RWPE1 (cell line): Measurements from ENCODE around the gene HTRA2.
A peak's percentile ranks its signal among the peaks of the same experiment; 100 is the strongest.

Source experiments
- CTCF ChIA-PET: fragments of 350-600 bp; sonication (Branson Sonifier 250); formaldehyde crosslinking; extraction: SDS; loops from one replicate; lab custom pipeline; 2021; lab: Yijun Ruan, JAX
- POLR2A ChIA-PET: fragments of 400-600 bp; formaldehyde crosslinking; extraction: SDS; loops from one replicate; lab custom pipeline; 2020; ENCODE audit warnings: antibody characterized with exemption; ENCODE audit not compliant: low non-redundant PET; lab: Yijun Ruan, JAX
- DNase-seq: peaks from one replicate; pipeline ENCODE4 v3.0.0; 2012; ENCODE audit warnings: low spot score
- H3K27ac ChIP-seq: fragments of 450-650 bp; 2 replicates; pipeline ENCODE4 v1.5.1; 2017
- TF ChIP-seq, protein P1 (sequence below): fragments of 450-650 bp; conservative IDR thresholded peaks from 2 replicates; pipeline ENCODE4 v1.5.1; 2017; ENCODE audit warnings: low read depth, mild to moderate bottlenecking

Gene HTRA2

GRCh38 chr2:74526649-74527230, 3.0 kb upstream of the HTRA2 start:
- CTCF ChIA-PET = interaction anchor here (0.9 kb wide), 1 partner anchor 20 kb away, joined by 5 read pairs; no protein-coding TSS in a partner anchor
- no peak for DNase-seq
- TF ChIP-seq, protein P1, sequence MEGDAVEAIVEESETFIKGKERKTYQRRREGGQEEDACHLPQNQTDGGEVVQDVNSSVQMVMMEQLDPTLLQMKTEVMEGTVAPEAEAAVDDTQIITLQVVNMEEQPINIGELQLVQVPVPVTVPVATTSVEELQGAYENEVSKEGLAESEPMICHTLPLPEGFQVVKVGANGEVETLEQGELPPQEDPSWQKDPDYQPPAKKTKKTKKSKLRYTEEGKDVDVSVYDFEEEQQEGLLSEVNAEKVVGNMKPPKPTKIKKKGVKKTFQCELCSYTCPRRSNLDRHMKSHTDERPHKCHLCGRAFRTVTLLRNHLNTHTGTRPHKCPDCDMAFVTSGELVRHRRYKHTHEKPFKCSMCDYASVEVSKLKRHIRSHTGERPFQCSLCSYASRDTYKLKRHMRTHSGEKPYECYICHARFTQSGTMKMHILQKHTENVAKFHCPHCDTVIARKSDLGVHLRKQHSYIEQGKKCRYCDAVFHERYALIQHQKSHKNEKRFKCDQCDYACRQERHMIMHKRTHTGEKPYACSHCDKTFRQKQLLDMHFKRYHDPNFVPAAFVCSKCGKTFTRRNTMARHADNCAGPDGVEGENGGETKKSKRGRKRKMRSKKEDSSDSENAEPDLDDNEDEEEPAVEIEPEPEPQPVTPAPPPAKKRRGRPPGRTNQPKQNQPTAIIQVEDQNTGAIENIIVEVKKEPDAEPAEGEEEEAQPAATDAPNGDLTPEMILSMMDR = no peak
- peak overlapping the region; percentile 49 for H3K27ac ChIP-seq
- POLR2A ChIA-PET = no interaction called here

- CTCF ChIA-PET = no interaction called here
- no peak overlapping the region for H3K27ac ChIP-seq
- no peak for DNase-seq
- POLR2A ChIA-PET = no interaction called here
- TF ChIP-seq, protein P1 = no peak
These were observed 2.0 kb upstream of the HTRA2 start for GRCh38 chr2:74527741-74528140.

- no peak for DNase-seq
- CTCF ChIA-PET = interaction anchor here (0.6 to 4.3 kb wide), 3 partner anchors 47 to 138 kb away, joined by 3 to 41 read pairs (median 5); partner anchors contain the start of genes CCDC142 and TTC31
- peak overlapping the region; percentile 83 for H3K27ac ChIP-seq
- POLR2A ChIA-PET = interaction anchor here (0.5 to 0.8 kb wide), 4 partner anchors 20 to 137 kb away, joined by 3 to 4 read pairs (median 3); no protein-coding TSS in a partner anchor
- TF ChIP-seq, protein P1 = no peak
These were observed 955 bp upstream of the HTRA2 start for GRCh38 chr2:74528600-74529356.

- peak overlapping the region; percentile 83 for H3K27ac ChIP-seq
- ChIA-PET POLR2A (interaction anchor here (0.6 kb wide), 2 partner anchors 20 to 47 kb away, joined by 3 to 12 read pairs; no protein-coding TSS in a partner anchor), CTCF (interaction anchor here (0.5 to 4.3 kb wide), 2 partner anchors 22 to 49 kb away, joined by 3 to 41 read pairs; partner anchors contain the start of genes CCDC142 and TTC31)
- TF ChIP-seq, protein P1 = no peak
- no peak for DNase-seq
These were observed 780 bp downstream of the HTRA2 start for GRCh38 chr2:74530239-74531187.

DNA sequence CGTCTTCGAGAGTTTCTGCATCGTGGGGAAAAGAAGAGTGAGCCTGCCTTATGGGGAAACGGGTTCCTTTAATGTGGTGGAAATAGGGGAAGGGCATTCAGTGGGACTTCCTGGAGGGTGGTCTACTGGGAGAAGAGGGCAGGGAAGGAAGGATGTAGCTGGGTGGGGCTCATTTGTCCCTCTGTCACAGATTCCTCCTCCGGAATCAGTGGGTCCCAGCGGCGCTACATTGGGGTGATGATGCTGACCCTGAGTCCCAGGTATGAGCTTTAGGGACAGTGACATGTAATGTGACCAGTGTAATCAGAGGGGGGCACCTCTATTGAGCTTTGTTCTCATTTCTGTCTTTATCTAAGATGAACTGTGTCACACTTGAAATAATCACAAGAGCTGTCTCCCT, 1.9 kb downstream of the HTRA2 start:
- H3K27ac ChIP-seq = no peak overlapping the region
- DNase-seq = no peak
- ChIA-PET CTCF (interaction anchor here (0.6 to 4.3 kb wide), 18 partner anchors 10 to 197 kb away, joined by 3 to 41 read pairs (median 4); partner anchors contain the start of genes CCDC142, INO80B, PCGF1 and TTC31), POLR2A (no interaction called here)
- TF ChIP-seq, protein P1 = no peak

DNA sequence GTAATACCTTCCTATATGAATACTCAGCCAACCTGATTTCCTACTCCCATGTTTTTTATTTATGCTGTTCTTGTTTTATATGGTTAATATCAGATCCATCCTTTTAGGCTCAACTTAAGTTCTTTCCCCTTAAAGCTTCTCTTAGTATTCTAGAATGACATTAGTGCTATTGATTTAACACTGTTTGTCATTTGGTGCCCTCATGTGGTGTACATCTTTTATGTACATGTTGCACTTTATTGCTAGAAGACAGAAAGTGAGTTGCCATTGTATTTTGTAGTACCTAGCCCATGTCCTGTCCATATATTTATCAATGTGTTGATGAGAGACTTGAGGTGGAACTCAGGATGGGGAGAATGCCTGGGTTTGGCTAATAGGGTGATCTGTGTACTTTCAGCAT, 2.5 kb downstream of the HTRA2 start:
- POLR2A ChIA-PET = no interaction called here
- TF ChIP-seq, protein P1 = peak; percentile 40
- CTCF ChIA-PET = interaction anchor here (0.6 to 4.3 kb wide), 20 partner anchors 9 to 197 kb away, joined by 3 to 41 read pairs (median 4); partner anchors contain the start of genes CCDC142, INO80B, PCGF1 and TTC31
- no peak for DNase-seq
- no peak overlapping the region for H3K27ac ChIP-seq
